ENCODE results near the gene GREB1. TPM values are rescaled to one million over a fixed set of nuclear protein-coding genes. Genes with fewer than 3 reads are reported as not detected.

Gene GREB1
- total RNA-seq, 1 donor from 2014 or later, result 0.42 TPM

GRCh38 chr2:11622611-11623010 is 88.8 kb downstream of the GREB1 start:
- ChIA-PET CTCF (no interaction called here), POLR2A (no interaction called here)
- intact Hi-C loops (cut with micrococcal nuclease), result no loop called here
- ATAC-seq (ENCODE audit: low read depth), result no peak
- H3K36me3 Mint-ChIP-seq (ENCODE audit: low read depth), result no peaks in the 10 kb centered on the region
- no peaks in the 10 kb centered on the region for H3K4me1 Mint-ChIP-seq
- H3K27me3 Mint-ChIP-seq, result no peaks in the 10 kb centered on the region
- no peak for DNase-seq
- no peak overlapping the region for H3K27ac Mint-ChIP-seq
- no peak for TF ChIP-seq CTCF (IDR thresholded peaks at IDR 0.05)
- H3K4me3 Mint-ChIP-seq, result no peak overlapping the region
- peaks cover 3% of the 10 kb centered on the region for H3K9me3 Mint-ChIP-seq

GRCh38 chr2:11624893-11625292 is 91.0 kb downstream of the GREB1 start:
- DNase-seq (no peak), ATAC-seq (ENCODE audit: low read depth) (no peak)
- Mint-ChIP-seq H3K9me3 (peaks cover 3% of the 10 kb centered on the region), H3K27ac (no peak overlapping the region), H3K36me3 (ENCODE audit: low read depth) (no peaks in the 10 kb centered on the region), H3K27me3 (no peaks in the 10 kb centered on the region), H3K4me3 (no peak overlapping the region), H3K4me1 (no peaks in the 10 kb centered on the region)
- POLR2A ChIA-PET, result no interaction called here
- CTCF ChIA-PET, result no interaction called here
- intact Hi-C loops (cut with micrococcal nuclease), result no loop called here
- no peak for TF ChIP-seq CTCF (IDR thresholded peaks at IDR 0.05)

- CTCF ChIA-PET, result no interaction called here
- Mint-ChIP-seq H3K36me3 (ENCODE audit: low read depth) (no peaks in the 10 kb centered on the region), H3K9me3 (peaks cover 3% of the 10 kb centered on the region), H3K27ac (no peak overlapping the region), H3K4me3 (no peak overlapping the region), H3K27me3 (no peaks in the 10 kb centered on the region), H3K4me1 (no peaks in the 10 kb centered on the region)
- TF ChIP-seq CTCF (IDR thresholded peaks at IDR 0.05), result no peak
- DNase-seq, result no peak
- POLR2A ChIA-PET, result no interaction called here
- intact Hi-C loops (cut with micrococcal nuclease), result no loop called here
- ATAC-seq (ENCODE audit: low read depth), result no peak
Observed at GRCh38 chr2:11625671-11626070, 91.8 kb downstream of the GREB1 start.

- intact Hi-C loops (cut with micrococcal nuclease), result no loop called here
Observed at GRCh38 chr2:11628675-11629074, 94.8 kb downstream of the GREB1 start.

GRCh38 chr2:11629215-11629614 is 95.4 kb downstream of the GREB1 start:
- Mint-ChIP-seq H3K9me3 (peaks cover 3% of the 10 kb centered on the region), H3K36me3 (ENCODE audit: low read depth) (no peaks in the 10 kb centered on the region), H3K4me3 (no peak overlapping the region), H3K27ac (no peak overlapping the region), H3K4me1 (no peaks in the 10 kb centered on the region), H3K27me3 (no peaks in the 10 kb centered on the region)
- ChIA-PET POLR2A (no interaction called here), CTCF (no interaction called here)
- DNase-seq, result no peak
- TF ChIP-seq CTCF (IDR thresholded peaks at IDR 0.05), result no peak
- intact Hi-C loops (cut with micrococcal nuclease), result no loop called here
- no peak for ATAC-seq (ENCODE audit: low read depth)

More at GRCh38 chr2:11628675-11629074, 94.8 kb downstream of the GREB1 start:
- DNase-seq, result no peak
- H3K4me3 Mint-ChIP-seq, result no peak overlapping the region
- no peak overlapping the region for H3K27ac Mint-ChIP-seq
- POLR2A ChIA-PET, result no interaction called here
- no peaks in the 10 kb centered on the region for H3K4me1 Mint-ChIP-seq
- peaks cover 3% of the 10 kb centered on the region for H3K9me3 Mint-ChIP-seq
- no peaks in the 10 kb centered on the region for H3K36me3 Mint-ChIP-seq (ENCODE audit: low read depth)
- CTCF ChIA-PET, result no interaction called here
- no peak for TF ChIP-seq CTCF (IDR thresholded peaks at IDR 0.05)
- no peaks in the 10 kb centered on the region for H3K27me3 Mint-ChIP-seq
- ATAC-seq (ENCODE audit: low read depth), result no peak
